Neural cell (in vitro differentiated cells): ENCODE data around the gene MAGI2. TPM values are rescaled to one million over a fixed set of nuclear protein-coding genes. Genes with fewer than 3 reads are reported as not detected.

Experiments
- H2AFZ ChIP-seq: fragments of 200-600, 300-800 bp; sonication (generic), shearing (Covaris generic); 2 replicates; pipeline ENCODE4 v1.6.0; 2014; ENCODE audit warnings: low read depth, mild to moderate bottlenecking, antibody characterized with exemption, low read length, moderate library complexity
- H3F3A ChIP-seq: fragments of 200-600 bp; shearing (Covaris generic); 2 replicates; pipeline ENCODE4 v1.6.1; 2016; ENCODE audit warnings: mild to moderate bottlenecking, moderate library complexity, mixed read lengths, antibody characterized with exemption, low read length; ENCODE audit not compliant: insufficient read depth, poor library complexity, severe bottlenecking
- H3K27ac ChIP-seq: fragments of 200-600, 300-800 bp; sonication (generic), shearing (Covaris generic); 2 replicates; pipeline ENCODE4 v1.5.1; 2014; ENCODE audit warnings: mild to moderate bottlenecking, low read length, moderate library complexity
- H3K27me3 ChIP-seq: fragments of 300-800, 200-600 bp; sonication (generic), shearing (Covaris generic); 2 replicates; pipeline ENCODE4 v1.6.0; 2014; ENCODE audit warnings: mild to moderate bottlenecking, low read depth, low read length, moderate library complexity; ENCODE audit not compliant: insufficient read depth
- H3K36me3 ChIP-seq: fragments of 300-800, 200-600 bp; sonication (generic), shearing (Covaris generic); 2 replicates; pipeline ENCODE4 v1.5.1; 2014; ENCODE audit warnings: mild to moderate bottlenecking, antibody characterized with exemption, low read length, moderate library complexity; ENCODE audit not compliant: insufficient read depth
- H3K4me2 ChIP-seq: fragments of 300-800, 200-600 bp; sonication (generic), shearing (Covaris generic); 2 replicates; pipeline ENCODE4 v1.6.0; 2014; ENCODE audit warnings: mild to moderate bottlenecking, low read length
- H3K4me3 ChIP-seq: fragments of 300-800, 200-600 bp; sonication (generic), shearing (Covaris generic); 2 replicates; pipeline ENCODE4 v1.5.1; 2014; ENCODE audit warnings: mild to moderate bottlenecking, low read length, moderate library complexity
- H3K79me2 ChIP-seq: fragments of 200-600 bp; shearing (Covaris generic); replicated peaks from 2 replicates; pipeline ENCODE4 v1.6.0; 2014; ENCODE audit warnings: mild to moderate bottlenecking, low read length, moderate library complexity; ENCODE audit not compliant: insufficient read depth
- H3K9ac ChIP-seq: fragments of 300-800, 200-600 bp; sonication (generic), shearing (Covaris generic); 2 replicates; pipeline ENCODE4 v1.6.1; 2016; ENCODE audit warnings: mild to moderate bottlenecking, low read length, mixed read lengths
- H3K9me2 ChIP-seq: fragments of 200-600 bp; shearing (Covaris generic); 2 replicates; pipeline ENCODE4 v1.6.1; 2016; ENCODE audit warnings: mild to moderate bottlenecking, low read length, mixed read lengths; ENCODE audit not compliant: insufficient read depth
- H3K9me3 ChIP-seq: fragments of 200-600, 300-800 bp; sonication (generic), shearing (Covaris generic); 2 replicates; pipeline ENCODE4 v1.6.1; 2016; ENCODE audit warnings: mild to moderate bottlenecking, mixed run types, low read length, moderate library complexity, mixed read lengths
- H4K20me1 ChIP-seq: fragments of 200-600 bp; shearing (Covaris generic); 2 replicates; pipeline ENCODE4 v1.6.1; 2016; ENCODE audit warnings: mild to moderate bottlenecking, mixed run types; ENCODE audit not compliant: insufficient read depth
- EP300 ChIP-seq: fragments of 450-650 bp; conservative IDR thresholded peaks from 2 replicates; pipeline ENCODE4 v1.6.1; 2014; ENCODE audit warnings: antibody characterized with exemption, mild to moderate bottlenecking, moderate library complexity; ENCODE audit not compliant: poor library complexity, severe bottlenecking
- EZH2 ChIP-seq: fragments of 200-600, 300-800 bp; shearing (Covaris generic), sonication (generic); IDR thresholded peaks from 2 replicates; pipeline ENCODE4 v1.6.1; 2014; ENCODE audit warnings: antibody characterized with exemption, low read length, borderline replicate concordance, mild to moderate bottlenecking; ENCODE audit not compliant: insufficient read depth, poor library complexity, severe bottlenecking
- MXI1 ChIP-seq: fragments of 450-650 bp; conservative IDR thresholded peaks from 2 replicates; pipeline ENCODE4 v1.6.1; 2014; ENCODE audit warnings: antibody characterized with exemption, mild to moderate bottlenecking; ENCODE audit not compliant: poor library complexity, severe bottlenecking
- POLR2AphosphoS5 ChIP-seq: IDR thresholded peaks from 2 replicates; pipeline ENCODE4 v1.6.1; 2012
- RAD21 ChIP-seq: fragments of 450-650 bp; conservative IDR thresholded peaks from 2 replicates; pipeline ENCODE4 v1.6.1; 2014; ENCODE audit warnings: antibody characterized with exemption, mild to moderate bottlenecking, moderate library complexity
- SMC3 ChIP-seq: fragments of 450-650 bp; conservative IDR thresholded peaks from 2 replicates; pipeline ENCODE4 v1.6.1; 2014; ENCODE audit warnings: antibody characterized with exemption, mild to moderate bottlenecking, moderate library complexity; ENCODE audit not compliant: poor library complexity
- TAF1 ChIP-seq: IDR thresholded peaks from 2 replicates; pipeline ENCODE4 v1.6.1; 2012; ENCODE audit warnings: low read depth
- polyA plus RNA-seq: library from polyadenylated mRNA; depleted of rRNA; stranded (reverse); fragments of >200 nt; gene quantifications from 2 replicates; pipeline ENCODE4 v1.2.3, GENCODE V29; 2014
- TF ChIP-seq, protein P1 (sequence below): fragments of 450-650 bp; IDR thresholded peaks from 2 replicates; pipeline ENCODE4 v1.5.1; 2014; ENCODE audit warnings: antibody characterized with exemption, mild to moderate bottlenecking, moderate library complexity; ENCODE audit not compliant: poor library complexity, severe bottlenecking

Gene MAGI2
- polyA plus RNA-seq, 1 donor from 2014 or later = 19.3 TPM

DNA sequence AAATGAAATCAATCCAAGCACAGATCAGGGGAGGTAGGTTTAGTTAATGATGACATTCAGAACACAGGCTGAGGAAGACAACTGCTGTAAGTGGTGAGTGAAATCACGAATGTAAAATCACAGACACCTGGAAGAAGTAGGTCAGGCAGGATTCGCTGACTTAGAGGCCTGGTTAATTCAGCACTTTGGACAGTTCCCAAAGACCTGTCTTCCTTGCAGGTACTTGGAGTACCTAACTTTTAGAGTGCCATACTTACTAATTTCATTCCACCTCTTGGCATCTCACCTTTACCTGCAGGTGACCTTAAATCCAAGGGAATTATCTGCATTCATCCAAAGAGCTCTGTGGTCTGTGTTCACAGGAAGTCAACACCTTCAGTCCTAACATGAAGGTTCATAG, 832.5 kb downstream of the MAGI2 start:
- H3K9me3 ChIP-seq = no peaks in the 10 kb centered on the region
- H2AFZ ChIP-seq = no peak overlapping the region
- no peaks in the 10 kb centered on the region for H4K20me1 ChIP-seq
- H3K9me2 ChIP-seq = no peaks in the 10 kb centered on the region
- H3K4me2 ChIP-seq = no peak overlapping the region
- H3K27ac ChIP-seq = no peak overlapping the region
- H3K27me3 ChIP-seq = no peaks in the 10 kb centered on the region
- H3K36me3 ChIP-seq = peaks cover 4% of the 10 kb centered on the region
- H3K9ac ChIP-seq = no peak overlapping the region
- H3K4me3 ChIP-seq = no peak overlapping the region
- TF ChIP-seq TAF1 = no peak
- no peak for TF ChIP-seq EZH2
- no peaks in the 10 kb centered on the region for H3F3A ChIP-seq
- peaks cover under 1% of the 10 kb centered on the region for H3K79me2 ChIP-seq

DNA sequence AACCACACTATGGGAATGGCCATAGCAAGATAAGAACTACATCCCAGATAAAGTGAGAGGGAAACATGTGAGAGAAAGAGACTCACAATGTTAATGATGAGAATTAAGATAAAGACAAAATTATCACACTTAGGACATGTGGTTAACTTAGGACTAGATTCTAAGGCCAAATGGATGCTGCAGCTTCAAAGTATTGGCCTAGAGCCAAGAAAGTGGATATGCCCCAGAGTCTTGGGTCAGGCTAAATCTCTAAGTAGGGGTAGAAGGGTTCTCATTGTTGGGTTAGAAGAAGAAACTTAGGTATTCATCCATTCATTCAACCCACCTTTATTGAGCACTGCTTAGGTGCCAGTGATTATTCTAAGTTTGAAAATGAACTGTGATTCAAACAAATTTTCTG, 836.9 kb downstream of the MAGI2 start:
- H3K79me2 ChIP-seq = peaks cover 5% of the 10 kb centered on the region
- H3K9me2 ChIP-seq = no peaks in the 10 kb centered on the region
- H2AFZ ChIP-seq = no peak overlapping the region
- H3F3A ChIP-seq = no peaks in the 10 kb centered on the region
- H3K36me3 ChIP-seq = no peaks in the 10 kb centered on the region
- TF ChIP-seq, protein P1, sequence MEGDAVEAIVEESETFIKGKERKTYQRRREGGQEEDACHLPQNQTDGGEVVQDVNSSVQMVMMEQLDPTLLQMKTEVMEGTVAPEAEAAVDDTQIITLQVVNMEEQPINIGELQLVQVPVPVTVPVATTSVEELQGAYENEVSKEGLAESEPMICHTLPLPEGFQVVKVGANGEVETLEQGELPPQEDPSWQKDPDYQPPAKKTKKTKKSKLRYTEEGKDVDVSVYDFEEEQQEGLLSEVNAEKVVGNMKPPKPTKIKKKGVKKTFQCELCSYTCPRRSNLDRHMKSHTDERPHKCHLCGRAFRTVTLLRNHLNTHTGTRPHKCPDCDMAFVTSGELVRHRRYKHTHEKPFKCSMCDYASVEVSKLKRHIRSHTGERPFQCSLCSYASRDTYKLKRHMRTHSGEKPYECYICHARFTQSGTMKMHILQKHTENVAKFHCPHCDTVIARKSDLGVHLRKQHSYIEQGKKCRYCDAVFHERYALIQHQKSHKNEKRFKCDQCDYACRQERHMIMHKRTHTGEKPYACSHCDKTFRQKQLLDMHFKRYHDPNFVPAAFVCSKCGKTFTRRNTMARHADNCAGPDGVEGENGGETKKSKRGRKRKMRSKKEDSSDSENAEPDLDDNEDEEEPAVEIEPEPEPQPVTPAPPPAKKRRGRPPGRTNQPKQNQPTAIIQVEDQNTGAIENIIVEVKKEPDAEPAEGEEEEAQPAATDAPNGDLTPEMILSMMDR = no peak
- no peaks in the 10 kb centered on the region for H4K20me1 ChIP-seq
- H3K4me3 ChIP-seq = no peak overlapping the region
- no peak overlapping the region for H3K27ac ChIP-seq
- no peak overlapping the region for H3K4me2 ChIP-seq
- no peak overlapping the region for H3K9ac ChIP-seq
- no peaks in the 10 kb centered on the region for H3K9me3 ChIP-seq
- no peaks in the 10 kb centered on the region for H3K27me3 ChIP-seq

DNA sequence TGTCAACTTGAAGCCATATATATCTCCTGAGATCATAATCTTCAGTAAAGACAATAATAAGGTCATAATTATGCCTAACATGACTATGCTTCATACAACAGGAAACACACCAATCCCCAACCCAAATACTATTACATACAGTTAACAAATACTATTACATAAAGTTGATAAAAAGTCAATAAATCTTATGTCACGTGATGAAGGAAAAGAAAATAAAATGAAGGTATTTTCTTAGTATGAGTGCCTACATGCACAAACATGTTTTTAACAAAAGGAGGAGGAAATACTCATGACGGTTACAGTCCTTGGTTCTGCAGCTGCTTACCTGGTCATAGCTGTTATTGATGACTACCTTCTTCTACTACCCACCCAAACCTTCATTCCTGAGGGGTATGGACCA, 844.2 kb downstream of the MAGI2 start:
- Histone ChIP-seq H3K4me2 (no peak overlapping the region), H3K9me2 (no peaks in the 10 kb centered on the region), H3K27me3 (no peaks in the 10 kb centered on the region), H3K4me3 (no peak overlapping the region), H3K9me3 (no peaks in the 10 kb centered on the region), H3K79me2 (no peaks in the 10 kb centered on the region), H4K20me1 (no peaks in the 10 kb centered on the region), H3K9ac (no peak overlapping the region), H3K27ac (no peak overlapping the region), H3F3A (no peaks in the 10 kb centered on the region), H2AFZ (no peak overlapping the region), H3K36me3 (no peaks in the 10 kb centered on the region)
- TF ChIP-seq, protein P1 = no peak
- TF ChIP-seq TAF1 = no peak
- TF ChIP-seq SMC3 = no peak

DNA sequence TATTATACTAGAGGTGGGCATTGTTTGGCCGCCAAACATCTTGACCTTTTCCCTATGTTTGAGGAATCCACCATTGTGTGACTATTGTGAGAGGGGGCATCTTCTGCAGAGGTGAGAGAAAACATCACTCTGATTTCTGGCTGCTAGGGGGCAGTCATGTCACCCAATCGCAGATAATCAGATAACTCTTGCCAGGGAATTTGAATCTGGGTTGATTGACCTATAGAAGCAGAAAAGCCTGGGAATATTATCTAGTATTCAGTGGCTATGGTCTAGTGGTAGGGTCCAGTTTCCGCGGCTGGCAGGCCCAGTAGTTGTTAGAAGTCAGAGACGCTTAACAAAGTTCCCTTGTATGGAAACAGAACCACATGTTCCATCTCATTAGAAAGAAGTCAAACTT, 846.4 kb downstream of the MAGI2 start:
- Histone ChIP-seq H3K36me3 (no peaks in the 10 kb centered on the region), H4K20me1 (no peaks in the 10 kb centered on the region), H3K27me3 (no peaks in the 10 kb centered on the region), H3K9me2 (no peaks in the 10 kb centered on the region), H3K4me2 (no peak overlapping the region), H3K79me2 (no peaks in the 10 kb centered on the region), H3K9ac (no peak overlapping the region), H3K27ac (no peak overlapping the region), H3F3A (no peaks in the 10 kb centered on the region), H3K4me3 (no peak overlapping the region), H3K9me3 (no peaks in the 10 kb centered on the region), H2AFZ (no peak overlapping the region)
- TF ChIP-seq SMC3 (no peak), EZH2 (no peak), RAD21 (no peak), EP300 (no peak), MXI1 (no peak), POLR2AphosphoS5 (no peak), TAF1 (no peak)
- TF ChIP-seq, protein P1 = no peak
